DOHH2 (cell line): ENCODE results near the gene PDE4B.

Experiments used
- H3F3A ChIP-seq: fragments of 200-600 bp; sonication (generic), shearing (Covaris generic); 2 replicates; pipeline ENCODE4 v1.6.0; 2016; ENCODE audit warnings: antibody characterized with exemption, mild to moderate bottlenecking; ENCODE audit not compliant: control insufficient read depth, insufficient read depth
- H3K27ac ChIP-seq: fragments of 200-600 bp; sonication (generic); 2 replicates; pipeline ENCODE4 v1.5.1; 2014; ENCODE audit warnings: low read depth, mild to moderate bottlenecking, low read length, moderate library complexity
- H3K27me3 ChIP-seq: fragments of 200-600 bp; sonication (generic); 2 replicates; pipeline ENCODE4 v1.6.1; 2014; ENCODE audit warnings: mild to moderate bottlenecking, low read length, mixed read lengths; ENCODE audit not compliant: control insufficient read depth
- H3K36me3 ChIP-seq: fragments of 200-600 bp; sonication (generic); 2 replicates; pipeline ENCODE4 v1.6.1; 2014; ENCODE audit warnings: mild to moderate bottlenecking, low read length, moderate library complexity, mixed read lengths; ENCODE audit not compliant: control insufficient read depth
- H3K4me1 ChIP-seq: fragments of 200-600 bp; sonication (generic); 2 replicates; pipeline ENCODE4 v1.6.1; 2014; ENCODE audit warnings: mild to moderate bottlenecking, low read length, mixed read lengths; ENCODE audit not compliant: control insufficient read depth
- H3K4me2 ChIP-seq: fragments of 200-600 bp; sonication (generic); 2 replicates; pipeline ENCODE4 v1.6.0; 2014; ENCODE audit warnings: mild to moderate bottlenecking, low read length, moderate library complexity
- H3K4me3 ChIP-seq: fragments of 200-600 bp; sonication (generic); 2 replicates; pipeline ENCODE4 v1.5.1; 2014; ENCODE audit warnings: mild to moderate bottlenecking, low read length, mixed read lengths
- H3K79me2 ChIP-seq: fragments of 200-600 bp; sonication (generic); 2 replicates; pipeline ENCODE4 v1.6.1; 2014; ENCODE audit warnings: mild to moderate bottlenecking, low read length, mixed read lengths; ENCODE audit not compliant: control insufficient read depth
- H3K9me2 ChIP-seq: fragments of 200-600 bp; sonication (generic); replicated peaks from 2 replicates; pipeline ENCODE4 v1.6.1; 2014; ENCODE audit warnings: mild to moderate bottlenecking, low read length, mixed read lengths; ENCODE audit not compliant: control insufficient read depth
- H3K9me3 ChIP-seq: fragments of 200-600 bp; sonication (generic); 2 replicates; pipeline ENCODE4 v1.6.1; 2014; ENCODE audit warnings: antibody characterized with exemption, low read length, mixed read lengths; ENCODE audit not compliant: control insufficient read depth, insufficient read depth
- H4K20me1 ChIP-seq: fragments of 200-600 bp; sonication (generic); 2 replicates; pipeline ENCODE4 v1.6.0; 2014; ENCODE audit warnings: low read depth, mild to moderate bottlenecking, antibody characterized with exemption, low read length, moderate library complexity; ENCODE audit not compliant: control insufficient read depth, insufficient read depth
- EZH2phosphoT487 ChIP-seq: fragments of 200-600 bp; sonication (generic); IDR thresholded peaks from 2 replicates; pipeline ENCODE4 v1.6.1; 2017; ENCODE audit warnings: borderline replicate concordance, mild to moderate bottlenecking, antibody characterized with exemption, low read length, moderate library complexity, mixed read lengths
- TF ChIP-seq, protein P1 (sequence below): fragments of 200-600 bp; sonication (generic); IDR thresholded peaks from one replicate; pipeline ENCODE4 v1.5.1; 2014; ENCODE audit warnings: antibody characterized with exemption, mild to moderate bottlenecking, low read depth, low read length; ENCODE audit not compliant: poor library complexity, severe bottlenecking

PDE4B gene

DNA sequence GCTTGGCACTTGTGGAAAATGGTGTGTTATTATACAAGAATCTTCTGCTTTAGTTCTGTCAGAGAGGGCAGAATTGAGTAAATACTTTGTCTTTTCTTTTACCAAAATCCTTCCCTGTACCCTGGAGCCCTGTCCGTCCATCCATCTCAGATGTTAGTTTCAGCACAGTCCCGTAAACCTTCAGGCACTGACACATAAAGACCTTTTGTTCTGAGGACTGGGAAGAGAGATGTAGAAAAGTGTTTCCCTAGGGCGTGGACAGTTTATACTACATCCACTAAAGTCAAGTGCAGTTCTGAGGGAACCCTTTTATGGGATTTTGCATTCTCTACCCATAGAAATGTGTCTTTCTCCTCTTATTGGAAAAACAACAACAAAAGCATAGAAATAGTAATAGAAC lies 162.4 kb downstream of the PDE4B start:
- no peak overlapping the region for H3K4me3 ChIP-seq
- H3K27me3 ChIP-seq: no peaks in the 10 kb centered on the region
- H3K4me1 ChIP-seq: no peaks in the 10 kb centered on the region
- no peaks in the 10 kb centered on the region for H3K79me2 ChIP-seq
- no peaks in the 10 kb centered on the region; the same call in 1 of the 2 replicates for H3F3A ChIP-seq
- no peak overlapping the region for H3K27ac ChIP-seq
- H3K9me2 ChIP-seq: no peaks in the 10 kb centered on the region
- no peaks in the 10 kb centered on the region for H3K9me3 ChIP-seq
- H4K20me1 ChIP-seq: no peaks in the 10 kb centered on the region
- TF ChIP-seq, protein P1, sequence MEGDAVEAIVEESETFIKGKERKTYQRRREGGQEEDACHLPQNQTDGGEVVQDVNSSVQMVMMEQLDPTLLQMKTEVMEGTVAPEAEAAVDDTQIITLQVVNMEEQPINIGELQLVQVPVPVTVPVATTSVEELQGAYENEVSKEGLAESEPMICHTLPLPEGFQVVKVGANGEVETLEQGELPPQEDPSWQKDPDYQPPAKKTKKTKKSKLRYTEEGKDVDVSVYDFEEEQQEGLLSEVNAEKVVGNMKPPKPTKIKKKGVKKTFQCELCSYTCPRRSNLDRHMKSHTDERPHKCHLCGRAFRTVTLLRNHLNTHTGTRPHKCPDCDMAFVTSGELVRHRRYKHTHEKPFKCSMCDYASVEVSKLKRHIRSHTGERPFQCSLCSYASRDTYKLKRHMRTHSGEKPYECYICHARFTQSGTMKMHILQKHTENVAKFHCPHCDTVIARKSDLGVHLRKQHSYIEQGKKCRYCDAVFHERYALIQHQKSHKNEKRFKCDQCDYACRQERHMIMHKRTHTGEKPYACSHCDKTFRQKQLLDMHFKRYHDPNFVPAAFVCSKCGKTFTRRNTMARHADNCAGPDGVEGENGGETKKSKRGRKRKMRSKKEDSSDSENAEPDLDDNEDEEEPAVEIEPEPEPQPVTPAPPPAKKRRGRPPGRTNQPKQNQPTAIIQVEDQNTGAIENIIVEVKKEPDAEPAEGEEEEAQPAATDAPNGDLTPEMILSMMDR: no peak
- no peak for TF ChIP-seq EZH2phosphoT487
- H3K36me3 ChIP-seq: no peaks in the 10 kb centered on the region
- H3K4me2 ChIP-seq: no peak overlapping the region

DNA sequence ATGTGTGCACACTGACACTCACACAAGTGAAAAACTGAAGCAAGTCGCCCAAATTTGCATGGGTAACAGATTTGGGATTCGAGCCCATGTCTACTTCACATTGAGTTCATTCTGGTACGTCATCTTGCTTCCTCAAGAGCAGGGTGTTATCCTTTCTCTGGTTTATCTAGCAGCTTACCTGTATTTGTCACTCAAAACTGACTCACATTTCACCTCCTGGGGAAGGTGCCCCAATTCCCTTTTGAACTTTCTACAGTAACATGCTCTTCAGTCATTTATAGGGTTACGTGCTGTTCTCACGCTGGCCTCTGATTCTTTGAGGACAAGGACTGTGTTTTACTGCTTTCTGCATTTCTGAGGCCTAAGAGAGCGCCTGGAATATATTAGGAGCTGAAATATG lies 162.8 kb downstream of the PDE4B start:
- Histone ChIP-seq H3K27me3 (no peaks in the 10 kb centered on the region), H3K4me1 (no peaks in the 10 kb centered on the region), H3K4me3 (no peak overlapping the region), H3K27ac (no peak overlapping the region), H3K79me2 (no peaks in the 10 kb centered on the region), H3K4me2 (no peak overlapping the region), H3K36me3 (no peaks in the 10 kb centered on the region), H3K9me2 (no peaks in the 10 kb centered on the region), H4K20me1 (no peaks in the 10 kb centered on the region), H3K9me3 (no peaks in the 10 kb centered on the region), H3F3A (no peaks in the 10 kb centered on the region; the same call in 1 of the 2 replicates)
- no peak for TF ChIP-seq EZH2phosphoT487
- TF ChIP-seq, protein P1: no peak

DNA sequence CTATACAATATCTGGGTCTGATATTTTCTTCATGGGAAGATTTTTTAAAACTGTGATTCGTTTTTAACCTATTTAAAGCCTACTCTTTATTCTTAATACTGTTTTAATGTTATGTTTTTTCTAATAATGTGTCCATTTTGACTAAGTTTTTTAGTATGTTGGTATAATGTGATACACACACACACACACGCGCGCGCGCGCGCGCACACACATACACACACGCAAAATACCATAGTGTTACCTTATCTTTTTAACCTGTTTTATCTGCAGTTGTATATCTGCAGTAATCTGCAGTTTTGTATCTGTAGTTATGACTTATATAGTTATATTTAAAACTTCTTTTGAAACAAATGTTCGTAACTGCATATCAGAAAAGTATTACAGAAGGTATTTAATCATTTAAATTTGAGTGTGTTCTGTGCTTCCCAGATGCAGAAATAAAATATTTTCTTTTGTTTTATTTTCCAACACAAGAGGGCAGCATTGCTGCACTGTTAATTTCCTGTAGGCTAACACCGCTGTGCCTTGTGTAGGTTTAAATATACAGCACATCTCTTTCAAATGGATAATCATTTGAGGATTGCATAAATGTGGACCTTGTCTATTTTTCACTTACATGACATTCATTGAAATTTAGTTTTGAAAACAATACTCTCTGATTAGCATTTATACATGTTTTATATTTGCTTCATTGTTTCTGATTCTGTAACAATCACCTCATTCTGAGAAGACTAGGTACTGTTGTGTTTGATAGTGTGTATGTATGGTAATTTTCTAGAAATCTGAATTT lies 166.1 kb downstream of the PDE4B start:
- H4K20me1 ChIP-seq: no peaks in the 10 kb centered on the region
- no peak for TF ChIP-seq EZH2phosphoT487
- TF ChIP-seq, protein P1: peak; percentile 58

More for the DNA sequence above, 166.1 kb downstream of the PDE4B start:
- Histone ChIP-seq H3K4me1 (no peaks in the 10 kb centered on the region), H3K79me2 (no peaks in the 10 kb centered on the region), H3F3A (no peaks in the 10 kb centered on the region; the same call in 1 of the 2 replicates), H3K9me2 (no peaks in the 10 kb centered on the region), H3K9me3 (no peaks in the 10 kb centered on the region), H3K4me2 (no peak overlapping the region), H3K4me3 (no peak overlapping the region), H3K27ac (no peak overlapping the region), H3K27me3 (no peaks in the 10 kb centered on the region), H3K36me3 (no peaks in the 10 kb centered on the region)
